ENCODE results near the gene TYMS.
A peak's percentile ranks its signal among the peaks of the same experiment; 100 is the strongest.

Gene TYMS

DNA sequence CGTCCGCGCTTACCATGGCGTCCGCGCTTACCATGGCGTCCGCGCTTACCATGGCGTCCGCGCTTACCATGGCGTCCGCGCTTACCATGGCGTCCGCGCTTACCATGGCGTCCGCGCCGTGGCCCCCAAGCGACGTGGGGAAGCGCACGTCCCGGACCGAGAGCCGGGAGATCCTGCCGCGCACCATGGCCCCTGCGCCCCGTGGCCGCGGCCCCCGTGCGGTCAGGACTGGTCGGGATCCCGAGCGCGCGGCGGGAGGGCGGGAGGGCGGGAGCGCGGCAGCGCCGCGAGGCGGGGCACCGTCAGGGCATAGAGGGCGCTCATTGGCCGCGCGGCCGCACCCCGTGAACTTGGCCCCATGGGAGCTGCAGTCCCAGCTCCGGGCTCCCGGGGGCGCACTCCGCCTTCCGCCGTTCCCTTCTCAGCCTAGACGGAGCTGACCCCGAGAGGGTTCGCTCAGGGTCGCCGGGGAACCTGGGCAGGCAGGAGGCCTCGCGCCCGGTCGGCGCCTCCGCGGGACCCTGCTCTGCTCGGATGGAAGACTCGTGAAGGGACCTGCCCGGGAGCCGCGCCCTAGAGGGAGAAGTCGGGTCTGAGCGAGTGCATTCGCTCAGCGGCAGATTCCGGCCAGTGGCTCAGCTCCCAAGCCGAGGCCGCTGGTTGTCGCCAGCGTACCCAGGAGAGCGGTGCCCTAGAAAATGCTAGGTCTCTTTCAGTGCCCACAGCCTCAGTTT is 55.1 kb downstream of the TYMS start, which contains the start of gene ENOSF1:
ENOSF1 (minus strand) TSS at position 230 of the 734 bp plus-strand sequence; CDS start at position 187, 43 bp downstream.
- DNase-seq = peak; percentile 88

DNA sequence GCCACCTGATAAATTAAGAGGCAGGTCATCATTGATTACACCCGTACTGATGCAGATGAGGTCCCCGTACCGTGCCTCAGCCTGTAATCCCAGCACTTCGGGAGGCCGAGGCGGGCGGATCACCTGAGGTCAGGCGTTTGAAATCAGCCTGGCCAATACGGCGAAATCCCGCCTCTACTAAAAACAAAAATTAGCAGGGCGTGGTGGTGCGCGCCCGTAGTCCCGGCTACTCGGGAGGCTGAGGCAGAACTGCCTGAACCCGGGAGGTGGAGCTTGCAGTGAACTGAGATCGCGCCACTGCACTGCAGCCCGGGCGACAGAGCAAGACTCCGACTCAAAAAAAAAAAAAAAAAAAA is 55.7 kb downstream of the TYMS start:
- DNase-seq = no peak

DNA sequence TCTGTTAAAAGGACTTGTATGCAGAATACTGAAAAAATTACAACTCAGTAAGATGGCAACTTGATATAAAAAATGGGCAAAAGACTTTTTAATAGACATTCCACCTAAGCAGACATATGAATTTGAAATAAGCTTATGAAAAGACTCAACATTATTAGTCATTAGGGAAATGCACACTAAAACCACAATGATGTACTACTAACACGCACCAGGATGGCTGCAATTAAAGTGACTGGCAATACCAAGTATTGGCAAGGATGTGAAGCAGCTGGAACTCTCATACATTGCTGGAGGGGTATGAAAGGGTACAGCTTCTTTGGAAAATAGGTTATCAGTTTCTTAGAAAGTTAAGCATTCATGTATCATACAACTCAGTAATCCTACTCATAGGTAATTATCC is 58.2 kb downstream of the TYMS start:
- DNase-seq = peak; percentile 24

DNA sequence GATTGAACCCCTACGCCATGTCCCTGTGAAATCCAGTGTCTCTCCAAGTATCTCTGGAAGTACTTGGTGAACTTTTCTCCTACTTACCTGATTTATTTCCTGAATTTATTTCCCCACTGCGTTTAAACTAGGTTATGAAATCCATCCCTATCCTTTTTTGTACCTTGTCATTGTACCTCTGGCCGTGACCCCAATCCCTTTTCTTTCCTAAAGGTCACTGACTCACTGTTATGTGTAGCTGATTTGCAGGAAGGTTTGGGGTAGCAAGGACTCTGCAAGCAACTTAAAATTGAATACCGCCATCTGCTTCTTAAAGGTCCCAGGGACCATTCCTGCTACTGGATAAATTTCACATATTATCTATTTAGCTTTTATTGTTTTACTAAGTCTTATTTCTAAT is 59.5 kb downstream of the TYMS start:
- DNase-seq = no peak
